Measurements from ENCODE around the gene USP4. TPM values are rescaled to one million over a fixed set of nuclear protein-coding genes. Genes with fewer than 3 reads are reported as not detected.
A peak's percentile ranks its signal among the peaks of the same experiment; 100 is the strongest.
"Not testable (repeated sequence)": the region's sequence is repeated elsewhere in the genome, so short reads cannot be mapped to it uniquely, and the experiment has no call there.

The USP4 gene
- total RNA-seq, 1 donor from 2014 or later, result 25.5 TPM

DNA sequence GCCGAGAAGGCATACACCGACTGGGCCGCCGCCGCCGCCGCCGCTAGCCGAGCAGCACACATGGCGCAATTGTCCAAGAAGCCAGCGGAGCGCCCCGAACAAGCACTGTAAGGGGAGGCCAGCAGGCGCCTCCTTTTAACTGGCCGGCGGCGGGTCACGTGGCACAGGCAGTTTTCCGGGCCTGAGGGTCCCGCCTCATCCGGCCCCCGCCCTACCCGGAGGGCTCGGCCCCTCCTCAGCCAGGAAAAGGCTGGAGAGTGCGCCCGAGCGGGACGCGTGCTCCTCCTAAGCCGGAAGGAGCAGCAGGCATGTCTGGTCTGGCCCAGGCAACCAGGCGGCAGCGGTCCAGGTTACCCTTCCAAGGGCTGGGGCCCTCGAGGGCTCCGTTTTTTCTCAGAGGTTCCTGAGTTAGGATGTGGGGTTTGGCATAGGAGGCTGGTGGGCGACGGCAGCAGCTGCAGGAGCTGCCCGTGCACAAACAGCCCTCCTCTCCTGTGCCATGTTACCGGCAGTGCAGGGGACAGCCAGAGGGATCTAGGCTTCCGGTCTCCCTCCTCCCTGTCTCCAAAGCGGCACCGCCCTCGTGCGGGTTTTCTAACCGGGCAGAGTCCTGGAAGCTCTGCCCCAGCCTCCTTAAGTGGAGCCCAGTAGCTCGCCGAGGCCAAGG is 18.5 kb upstream of the USP4 start, which contains the start of gene GPX1:
GPX1 (minus strand) TSS at position 137 of the 667 bp plus-strand sequence; CDS start at position 62, 75 bp downstream.
- peak; percentile 90 for DNase-seq (ENCODE audit: low read depth)
- TF ChIP-seq, protein P1, sequence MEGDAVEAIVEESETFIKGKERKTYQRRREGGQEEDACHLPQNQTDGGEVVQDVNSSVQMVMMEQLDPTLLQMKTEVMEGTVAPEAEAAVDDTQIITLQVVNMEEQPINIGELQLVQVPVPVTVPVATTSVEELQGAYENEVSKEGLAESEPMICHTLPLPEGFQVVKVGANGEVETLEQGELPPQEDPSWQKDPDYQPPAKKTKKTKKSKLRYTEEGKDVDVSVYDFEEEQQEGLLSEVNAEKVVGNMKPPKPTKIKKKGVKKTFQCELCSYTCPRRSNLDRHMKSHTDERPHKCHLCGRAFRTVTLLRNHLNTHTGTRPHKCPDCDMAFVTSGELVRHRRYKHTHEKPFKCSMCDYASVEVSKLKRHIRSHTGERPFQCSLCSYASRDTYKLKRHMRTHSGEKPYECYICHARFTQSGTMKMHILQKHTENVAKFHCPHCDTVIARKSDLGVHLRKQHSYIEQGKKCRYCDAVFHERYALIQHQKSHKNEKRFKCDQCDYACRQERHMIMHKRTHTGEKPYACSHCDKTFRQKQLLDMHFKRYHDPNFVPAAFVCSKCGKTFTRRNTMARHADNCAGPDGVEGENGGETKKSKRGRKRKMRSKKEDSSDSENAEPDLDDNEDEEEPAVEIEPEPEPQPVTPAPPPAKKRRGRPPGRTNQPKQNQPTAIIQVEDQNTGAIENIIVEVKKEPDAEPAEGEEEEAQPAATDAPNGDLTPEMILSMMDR (IDR thresholded peaks at IDR 0.05; ENCODE audit: insufficient read depth, low read length, severe bottlenecking), result no peak
- Histone ChIP-seq H3K27me3 (ENCODE audit: control insufficient read depth, insufficient read depth, low read length) (no peaks in the 10 kb centered on the region), H3K36me3 (ENCODE audit: control insufficient read depth, insufficient read depth, low read length) (peaks cover 19% of the 10 kb centered on the region), H3K4me3 (ENCODE audit: low read depth, low read length) (peak within 1 kb of the TSS; percentile 68)
- FAIRE-seq, result no peak

- DNase-seq (ENCODE audit: low read depth), result peak; percentile 85
- not testable (repeated sequence) for H3K27me3 ChIP-seq (ENCODE audit: control insufficient read depth, insufficient read depth, low read length); FAIRE-seq
- Histone ChIP-seq H3K4me3 (ENCODE audit: low read depth, low read length) (peak overlapping the region; percentile 68), H3K36me3 (ENCODE audit: control insufficient read depth, insufficient read depth, low read length) (peaks cover 15% of the 10 kb centered on the region)
Observed at GRCh38 chr3:49357443-49358216, 17.8 kb upstream of the USP4 start.

DNA sequence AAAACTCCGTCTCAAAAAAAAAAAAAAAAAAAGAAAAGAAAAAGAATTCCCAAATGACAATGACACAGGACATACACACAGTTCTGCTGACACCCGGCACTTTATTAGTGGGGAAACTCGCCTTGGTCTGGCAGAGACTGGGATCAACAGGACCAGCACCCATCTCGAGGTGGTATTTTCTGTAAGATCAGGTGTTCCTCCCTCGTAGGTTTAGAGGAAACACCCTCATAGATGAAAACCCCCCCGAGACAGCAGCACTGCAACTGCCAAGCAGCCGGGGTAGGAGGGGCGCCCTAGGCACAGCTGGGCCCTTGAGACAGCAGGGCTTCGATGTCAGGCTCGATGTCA is 17.2 kb upstream of the USP4 start:
- H3K27me3 ChIP-seq (ENCODE audit: control insufficient read depth, insufficient read depth, low read length); DNase-seq (ENCODE audit: low read depth); FAIRE-seq: not testable (repeated sequence)
- Histone ChIP-seq H3K4me3 (ENCODE audit: low read depth, low read length) (peak overlapping the region; percentile 68), H3K36me3 (ENCODE audit: control insufficient read depth, insufficient read depth, low read length) (peaks cover 12% of the 10 kb centered on the region)

- FAIRE-seq, result no peak
Observed at GRCh38 chr3:49352890-49353421, 13.1 kb upstream of the USP4 start.

GRCh38 chr3:49352281-49352680 is 12.4 kb upstream of the USP4 start:
- TF ChIP-seq, protein P1 (IDR thresholded peaks at IDR 0.05; ENCODE audit: insufficient read depth, low read length, severe bottlenecking), result no peak
- H3K36me3 ChIP-seq (ENCODE audit: control insufficient read depth, insufficient read depth, low read length), result peaks cover 5% of the 10 kb centered on the region
- FAIRE-seq (no peak), DNase-seq (ENCODE audit: low read depth) (no peak)
- no peaks in the 10 kb centered on the region for H3K27me3 ChIP-seq (ENCODE audit: control insufficient read depth, insufficient read depth, low read length)
- H3K4me3 ChIP-seq (ENCODE audit: low read depth, low read length), result no peak overlapping the region

More at GRCh38 chr3:49352890-49353421, 13.1 kb upstream of the USP4 start:
- DNase-seq (ENCODE audit: low read depth), result peak; percentile 32
- TF ChIP-seq, protein P1 (IDR thresholded peaks at IDR 0.05; ENCODE audit: insufficient read depth, low read length, severe bottlenecking), result no peak
- H3K27me3 ChIP-seq (ENCODE audit: control insufficient read depth, insufficient read depth, low read length), result no peaks in the 10 kb centered on the region
- H3K4me3 ChIP-seq (ENCODE audit: low read depth, low read length), result no peak overlapping the region
- H3K36me3 ChIP-seq (ENCODE audit: control insufficient read depth, insufficient read depth, low read length), result peaks cover 5% of the 10 kb centered on the region

DNA sequence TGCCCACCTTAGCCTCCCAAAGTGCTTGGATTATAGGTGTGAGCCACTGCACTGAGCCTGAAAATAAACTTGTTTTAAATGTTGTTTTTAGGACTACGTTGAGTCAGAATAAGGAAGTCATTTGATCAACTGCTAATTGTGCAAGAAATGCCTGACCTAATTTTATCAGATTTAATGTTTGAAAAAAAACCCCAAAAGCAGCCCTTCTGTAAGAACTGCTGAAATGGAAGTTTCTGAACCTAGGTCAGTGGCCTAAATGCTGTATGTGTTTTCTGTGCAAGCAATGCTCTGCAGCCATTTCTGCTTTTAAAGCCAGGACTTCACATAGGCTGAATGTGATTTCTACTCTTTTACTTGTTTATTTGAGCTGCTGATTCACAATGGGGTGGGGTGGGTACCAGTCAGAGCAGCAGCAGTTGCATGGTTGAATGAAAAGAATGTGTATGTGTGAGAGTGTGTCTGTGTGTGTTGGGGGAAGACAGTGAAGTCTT is 11.7 kb upstream of the USP4 start:
- FAIRE-seq (no peak), DNase-seq (ENCODE audit: low read depth) (peak; percentile 92)
- Histone ChIP-seq H3K36me3 (ENCODE audit: control insufficient read depth, insufficient read depth, low read length) (peaks cover 5% of the 10 kb centered on the region), H3K4me3 (ENCODE audit: low read depth, low read length) (no peak overlapping the region), H3K27me3 (ENCODE audit: control insufficient read depth, insufficient read depth, low read length) (no peaks in the 10 kb centered on the region)
- TF ChIP-seq, protein P1 (IDR thresholded peaks at IDR 0.05; ENCODE audit: insufficient read depth, low read length, severe bottlenecking), result no peak
